Activated T-cell treated with anti-CD3 and anti-CD28 coated beads, Interleukin-2, amount 50 U/mL, for 4 hours (primary cell): ENCODE results near the gene SCFD2. TPM values are rescaled to one million over a fixed set of nuclear protein-coding genes. Genes with fewer than 3 reads are reported as not detected.
"Not testable (repeated sequence)": the region's sequence is repeated elsewhere in the genome, so short reads cannot be mapped to it uniquely, and the experiment has no call there.

Source experiments
- ATAC-seq, 2 donors: fragments of 200-7000 bp; cut with Tn5 transposase; one replicate each; pipeline ENCODE4 v1.10.0; 2021
- DNase-seq: peaks from one replicate; pipeline ENCODE4 v3.0.0-alpha.2; 2020
- H3K27me3 Mint-ChIP-seq: one replicate; pipeline ENCODE4 v1.8.0; 2021; ENCODE audit warnings: low read depth, mixed read lengths
- H3K36me3 Mint-ChIP-seq: one replicate; pipeline ENCODE4 v1.8.0; 2022; ENCODE audit warnings: mixed read lengths; ENCODE audit not compliant: insufficient read depth
- H3K4me1 Mint-ChIP-seq: one replicate; pipeline ENCODE4 v1.8.0; 2021; ENCODE audit warnings: low read depth, mixed read lengths
- H3K4me3 Mint-ChIP-seq: one replicate; pipeline ENCODE4 v1.8.0; 2021; ENCODE audit warnings: mild to moderate bottlenecking, moderate library complexity, mixed read lengths
- H3K9me3 Mint-ChIP-seq: one replicate; pipeline ENCODE4 v1.8.0; 2021; ENCODE audit warnings: mixed read lengths
- total RNA-seq, 3 donors: library from RNA; stranded (reverse); gene quantifications; one replicate each; pipeline ENCODE4 v1.2.1, GENCODE V29; 2021

The SCFD2 gene
- total RNA-seq, 3 donors from 2014 or later, result 45.0 to 48.9 (median 46.9) TPM

- Mint-ChIP-seq H3K9me3 (no peaks in the 10 kb centered on the region), H3K36me3 (no peaks in the 10 kb centered on the region), H3K27me3 (no peaks in the 10 kb centered on the region), H3K4me1 (no peaks in the 10 kb centered on the region), H3K4me3 (no peak overlapping the region)
- ATAC-seq, result no peak
- no peak for DNase-seq
Measured at GRCh38 chr4:53197772-53198142, 168.1 kb downstream of the SCFD2 start.

DNA sequence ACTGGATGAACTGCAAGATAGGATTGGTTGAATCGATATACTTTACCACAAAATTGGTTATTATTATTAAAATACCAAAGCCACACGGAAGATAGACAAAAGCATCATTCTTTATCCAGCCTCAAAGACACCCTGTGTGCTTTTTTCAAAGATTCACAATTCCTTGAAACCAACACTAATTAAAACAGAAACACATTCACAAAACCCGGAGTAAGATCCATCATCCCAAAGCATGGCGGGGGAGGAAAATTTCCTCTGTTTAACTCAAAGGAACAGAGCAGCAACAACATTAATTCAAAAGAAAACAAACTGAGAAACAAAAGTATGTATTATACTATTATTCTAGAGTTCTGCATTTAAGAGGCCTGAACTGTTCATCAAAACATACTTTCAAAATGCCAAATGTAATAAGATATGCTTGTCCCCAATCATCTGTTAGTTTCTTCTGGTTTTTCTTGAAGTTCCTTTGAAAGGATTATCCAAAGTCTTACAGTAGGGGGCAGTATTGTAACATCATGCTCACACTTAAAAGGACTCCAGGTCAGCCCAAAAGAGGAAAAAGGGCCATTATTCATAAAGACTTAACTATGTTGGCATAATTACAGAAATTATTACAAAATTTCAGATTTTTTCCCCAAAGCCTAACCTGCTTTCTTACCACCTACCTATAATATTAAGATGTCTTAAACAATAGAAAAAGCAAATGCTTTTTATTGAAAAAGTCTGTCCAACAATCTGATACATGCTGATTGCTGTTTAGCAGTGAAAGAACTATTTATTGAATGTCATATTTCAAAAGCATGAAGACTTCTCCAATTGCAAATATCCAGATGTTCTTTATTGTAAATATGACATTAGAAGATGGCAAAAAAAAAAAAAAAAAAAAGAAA, 168.7 kb downstream of the SCFD2 start:
- no peaks in the 10 kb centered on the region for H3K4me1 Mint-ChIP-seq
- H3K4me3 Mint-ChIP-seq, result no peak overlapping the region
- H3K9me3 Mint-ChIP-seq, result no peaks in the 10 kb centered on the region
- ATAC-seq (no peak), DNase-seq (no peak)
- no peaks in the 10 kb centered on the region for H3K36me3 Mint-ChIP-seq
- H3K27me3 Mint-ChIP-seq, result no peaks in the 10 kb centered on the region

DNA sequence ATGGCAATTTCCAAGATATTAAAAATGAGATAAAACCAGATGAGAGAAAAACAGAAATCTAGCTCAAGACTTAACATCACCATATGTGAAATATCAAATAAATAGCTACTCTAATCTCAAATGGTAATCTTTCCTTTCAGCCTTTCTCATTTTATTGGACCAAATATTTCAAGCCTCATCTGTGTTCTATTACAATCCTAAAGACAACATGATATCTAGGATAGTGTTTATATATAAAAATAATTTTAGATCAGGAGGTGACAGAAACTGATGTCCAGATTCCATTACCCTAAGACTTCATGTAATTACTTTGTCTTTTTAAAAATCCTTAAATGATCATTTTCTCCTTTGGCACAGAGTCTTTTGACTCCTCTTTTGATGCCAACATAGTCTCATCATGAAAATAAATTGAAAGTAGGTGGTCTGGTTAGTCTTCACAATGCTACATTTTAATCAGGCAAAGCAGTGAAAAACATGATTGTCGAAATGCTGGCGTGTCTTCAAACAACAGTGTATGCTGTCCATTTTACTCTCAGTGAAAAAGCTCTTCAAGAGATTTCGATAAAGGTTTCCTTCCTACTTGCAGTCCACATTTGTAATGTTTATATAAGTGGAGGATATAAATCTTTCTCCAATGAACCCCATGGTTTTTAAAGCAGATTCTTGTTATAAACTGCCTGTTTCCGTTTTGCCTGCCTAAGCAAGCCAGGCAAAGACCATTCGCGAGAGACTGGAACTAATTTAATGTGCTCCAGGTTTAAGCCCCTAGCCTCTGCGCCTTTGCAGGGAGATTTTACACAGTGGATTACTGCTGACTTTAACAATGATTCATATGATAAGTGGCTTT, 169.8 kb downstream of the SCFD2 start:
- Mint-ChIP-seq H3K27me3 (no peaks in the 10 kb centered on the region), H3K36me3 (no peaks in the 10 kb centered on the region), H3K9me3 (no peaks in the 10 kb centered on the region), H3K4me3 (no peak overlapping the region), H3K4me1 (no peaks in the 10 kb centered on the region)
- ATAC-seq, result no peak
- DNase-seq, result no peak

GRCh38 chr4:53194727-53195126, 171.1 kb downstream of the SCFD2 start:
- ATAC-seq, result no peak
- no peaks in the 10 kb centered on the region for H3K9me3 Mint-ChIP-seq
- H3K4me1 Mint-ChIP-seq, result no peaks in the 10 kb centered on the region
- no peaks in the 10 kb centered on the region for H3K36me3 Mint-ChIP-seq
- no peak overlapping the region for H3K4me3 Mint-ChIP-seq
- DNase-seq, result no peak
- H3K27me3 Mint-ChIP-seq, result no peaks in the 10 kb centered on the region

- Mint-ChIP-seq H3K27me3 (no peaks in the 10 kb centered on the region), H3K9me3 (no peaks in the 10 kb centered on the region), H3K4me1 (no peaks in the 10 kb centered on the region), H3K36me3 (peaks cover 3% of the 10 kb centered on the region), H3K4me3 (no peak overlapping the region)
- no peak for ATAC-seq
- DNase-seq, result no peak
Measured at GRCh38 chr4:53193111-53193510, 172.8 kb downstream of the SCFD2 start.

DNA sequence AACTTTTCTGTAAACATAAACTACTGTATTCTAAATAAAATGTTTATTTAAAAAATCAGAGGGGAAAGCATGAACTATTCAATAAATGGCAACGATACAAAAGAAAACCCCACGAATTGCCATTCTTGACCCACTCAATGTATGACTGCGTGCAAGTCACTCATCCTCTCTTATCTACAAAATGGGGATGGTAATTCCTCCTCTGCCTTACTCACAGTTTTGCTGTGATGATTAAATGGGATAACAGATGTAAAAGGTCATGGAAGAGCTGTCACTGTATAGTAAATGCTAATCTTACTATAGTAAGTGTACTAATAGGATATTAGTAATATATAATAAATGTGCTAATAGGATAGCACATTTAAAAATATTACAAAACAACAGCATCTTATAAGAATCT, 173.4 kb downstream of the SCFD2 start:
- no peak overlapping the region for H3K4me3 Mint-ChIP-seq
- H3K36me3 Mint-ChIP-seq, result peaks cover 3% of the 10 kb centered on the region
- DNase-seq, result no peak
- ATAC-seq, result no peak
- no peaks in the 10 kb centered on the region for H3K27me3 Mint-ChIP-seq
- H3K4me1 Mint-ChIP-seq, result no peaks in the 10 kb centered on the region
- H3K9me3 Mint-ChIP-seq, result no peaks in the 10 kb centered on the region

DNA sequence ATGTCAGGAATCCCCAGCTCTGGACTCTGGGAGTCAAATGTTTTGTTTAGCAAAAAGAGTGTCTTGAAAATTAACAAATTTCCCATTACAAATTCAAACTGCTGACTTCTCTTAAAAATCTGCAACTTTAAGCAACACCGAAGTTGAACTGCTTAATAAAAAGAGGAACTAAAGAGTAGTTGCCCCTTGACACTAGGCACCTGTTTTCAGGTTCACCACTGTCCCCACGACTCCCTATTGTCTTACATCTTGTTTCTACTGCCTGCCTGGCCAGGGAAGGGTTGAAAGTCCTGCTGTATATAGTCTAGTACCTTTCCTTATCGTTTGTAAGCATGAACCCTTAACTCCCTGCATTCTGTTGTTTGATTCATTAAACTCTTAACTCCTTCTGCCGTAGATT, 173.9 kb downstream of the SCFD2 start:
- H3K27me3 Mint-ChIP-seq, result no peaks in the 10 kb centered on the region
- no peaks in the 10 kb centered on the region for H3K9me3 Mint-ChIP-seq
- ATAC-seq (no peak), DNase-seq (no peak)
- no peaks in the 10 kb centered on the region for H3K4me1 Mint-ChIP-seq
- no peak overlapping the region for H3K4me3 Mint-ChIP-seq
- peaks cover 3% of the 10 kb centered on the region for H3K36me3 Mint-ChIP-seq

DNA sequence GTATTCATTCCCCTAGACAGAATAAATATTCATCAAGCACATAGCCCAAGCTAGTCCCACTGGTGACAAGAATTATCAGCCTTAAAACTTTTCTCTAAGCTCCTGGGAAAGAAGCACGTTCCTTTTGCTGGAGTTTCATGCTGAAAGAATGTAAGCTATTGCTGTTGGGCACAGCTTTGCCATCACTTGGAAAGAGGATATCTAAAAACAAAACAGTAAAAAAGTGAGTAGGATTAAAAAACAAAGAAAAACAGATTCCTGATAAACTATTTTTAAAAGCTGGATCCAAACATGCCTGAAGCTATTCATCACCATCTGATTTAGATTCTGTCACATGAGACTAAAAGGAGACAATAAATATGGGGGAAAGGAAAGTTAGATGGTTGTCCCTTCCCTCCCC, 176.8 kb downstream of the SCFD2 start:
- Mint-ChIP-seq H3K9me3 (no peaks in the 10 kb centered on the region), H3K4me3 (no peak overlapping the region), H3K36me3 (peaks cover 15% of the 10 kb centered on the region), H3K27me3 (no peaks in the 10 kb centered on the region), H3K4me1 (no peaks in the 10 kb centered on the region)
- ATAC-seq (no peak), DNase-seq (no peak)

DNA sequence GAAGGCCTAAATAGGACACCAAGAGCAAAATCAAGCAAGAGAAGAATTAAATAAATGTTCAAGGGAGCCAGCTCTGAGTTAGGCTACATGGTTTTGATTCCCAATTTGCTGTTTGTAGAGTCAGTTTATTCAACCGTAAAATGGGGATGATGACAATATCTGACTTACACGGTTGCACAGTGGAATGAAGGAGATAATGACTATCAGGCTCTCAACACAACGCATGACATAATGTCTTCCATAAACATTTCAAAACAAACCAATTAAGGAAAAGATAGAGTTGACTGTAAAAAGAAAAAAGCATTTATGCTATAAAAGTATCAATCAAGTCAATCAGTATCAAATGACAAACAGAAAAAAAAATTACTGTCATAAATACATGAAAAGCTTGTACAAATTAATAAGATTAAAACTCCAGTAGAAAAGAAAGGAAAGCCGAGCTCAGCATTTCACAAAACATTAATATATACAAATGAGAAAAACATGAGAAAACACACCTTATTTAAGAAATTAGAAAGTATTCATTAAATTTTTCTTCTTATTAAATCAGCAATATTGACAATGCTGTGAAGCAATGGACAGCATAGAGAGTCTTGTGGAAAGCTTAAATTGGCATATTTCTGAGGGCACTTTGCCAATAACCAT, 179.0 kb downstream of the SCFD2 start:
- H3K27me3 Mint-ChIP-seq, result no peaks in the 10 kb centered on the region
- H3K9me3 Mint-ChIP-seq, result peaks cover 4% of the 10 kb centered on the region
- H3K4me3 Mint-ChIP-seq, result no peak overlapping the region
- H3K4me1 Mint-ChIP-seq, result no peaks in the 10 kb centered on the region
- DNase-seq (no peak), ATAC-seq (no peak)
- H3K36me3 Mint-ChIP-seq, result peaks cover 24% of the 10 kb centered on the region

DNA sequence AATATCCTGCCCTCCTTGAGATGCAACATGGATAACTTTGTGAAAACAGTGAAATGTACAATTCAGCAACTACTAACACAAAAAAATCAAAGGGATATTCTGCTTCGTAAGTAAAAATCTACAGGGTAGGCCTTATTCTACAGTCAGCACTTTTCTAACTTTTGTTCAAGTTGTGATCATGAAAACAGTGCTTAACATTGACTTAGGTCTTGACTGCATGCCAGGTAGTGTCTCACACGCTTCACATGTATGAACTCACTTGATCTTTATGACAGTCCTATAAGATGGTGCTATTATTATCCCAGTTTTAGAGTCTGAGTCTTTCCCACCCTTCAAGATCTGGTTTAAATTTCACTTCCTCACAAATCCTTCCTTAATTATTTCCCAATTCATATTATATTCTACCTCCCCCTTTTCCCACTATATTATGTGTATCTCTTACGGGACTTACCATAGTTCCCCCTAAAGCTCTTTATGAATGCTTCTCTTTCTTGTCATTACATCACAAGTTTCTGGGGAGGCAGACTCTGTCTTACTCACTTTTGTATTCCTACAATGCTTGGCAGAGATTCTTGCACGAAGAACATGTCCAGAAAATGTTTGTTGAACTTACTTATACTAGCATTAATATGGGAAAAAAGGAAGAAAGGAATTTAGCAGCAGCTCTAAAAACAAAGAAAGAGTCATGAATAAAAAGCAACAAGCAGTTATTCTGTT, 179.8 kb downstream of the SCFD2 start:
- H3K36me3 Mint-ChIP-seq, result peaks cover 24% of the 10 kb centered on the region
- H3K4me1 Mint-ChIP-seq, result no peaks in the 10 kb centered on the region
- H3K27me3 Mint-ChIP-seq, result no peaks in the 10 kb centered on the region
- no peak overlapping the region for H3K4me3 Mint-ChIP-seq
- no peak for ATAC-seq
- H3K9me3 Mint-ChIP-seq, result peaks cover 4% of the 10 kb centered on the region
- no peak for DNase-seq

DNA sequence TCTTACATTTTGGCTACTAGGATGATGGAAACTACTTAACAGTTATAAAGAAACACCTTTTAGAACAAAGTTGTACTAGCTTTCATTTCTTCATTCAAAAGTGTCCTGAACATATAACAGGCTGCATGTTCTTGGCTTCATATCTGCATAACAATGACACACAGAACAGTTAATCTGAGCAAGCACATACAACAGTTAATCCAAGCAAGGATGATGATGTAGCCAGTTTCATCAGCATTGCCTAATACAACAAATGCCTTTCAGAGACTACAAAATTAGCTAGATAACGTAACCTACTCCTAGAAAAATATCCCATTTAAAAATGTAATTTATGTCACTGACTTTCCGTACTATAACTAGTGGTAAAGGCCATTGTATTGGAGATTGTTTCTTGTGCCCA, 182.1 kb downstream of the SCFD2 start:
- H3K36me3 Mint-ChIP-seq, result peaks cover 37% of the 10 kb centered on the region
- no peak for DNase-seq
- no peaks in the 10 kb centered on the region for H3K4me1 Mint-ChIP-seq
- no peak for ATAC-seq
- H3K4me3 Mint-ChIP-seq, result no peak overlapping the region
- H3K27me3 Mint-ChIP-seq, result no peaks in the 10 kb centered on the region
- peaks cover 17% of the 10 kb centered on the region for H3K9me3 Mint-ChIP-seq

GRCh38 chr4:53177751-53178150, 188.1 kb downstream of the SCFD2 start:
- H3K4me1 Mint-ChIP-seq, result peaks cover 16% of the 10 kb centered on the region
- H3K9me3 Mint-ChIP-seq, result peaks cover 34% of the 10 kb centered on the region
- not testable (repeated sequence) for ATAC-seq, DNase-seq, H3K27me3 Mint-ChIP-seq, H3K4me3 Mint-ChIP-seq
- H3K36me3 Mint-ChIP-seq, result peaks cover 39% of the 10 kb centered on the region

- Mint-ChIP-seq H3K4me3 (no peak overlapping the region), H3K4me1 (peaks cover 16% of the 10 kb centered on the region), H3K9me3 (peaks cover 32% of the 10 kb centered on the region), H3K27me3 (no peaks in the 10 kb centered on the region), H3K36me3 (peaks cover 40% of the 10 kb centered on the region)
- no peak for DNase-seq
- ATAC-seq, result no peak
Measured at GRCh38 chr4:53175640-53176039, 190.2 kb downstream of the SCFD2 start.

DNA sequence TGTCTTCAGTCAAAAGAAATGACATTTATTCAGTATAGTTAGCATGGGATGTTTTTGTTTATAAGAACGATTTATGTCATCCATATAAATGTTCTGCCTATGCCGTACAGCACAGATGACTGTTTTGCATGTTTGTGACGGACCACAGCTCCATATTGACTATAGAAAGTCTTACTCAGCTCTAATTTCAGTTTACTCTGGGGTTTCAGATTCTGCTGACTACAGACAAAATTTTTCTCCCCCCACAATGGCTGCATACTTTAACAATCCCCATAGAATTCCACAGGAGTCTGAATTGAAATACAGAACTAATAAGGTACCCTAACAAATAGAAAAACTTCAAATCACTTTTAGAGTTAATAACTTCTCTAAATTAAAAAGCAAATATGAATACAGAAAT, 191.0 kb downstream of the SCFD2 start:
- H3K4me3 Mint-ChIP-seq, result no peak overlapping the region
- ATAC-seq (no peak), DNase-seq (no peak)
- peaks cover 28% of the 10 kb centered on the region for H3K9me3 Mint-ChIP-seq
- no peaks in the 10 kb centered on the region for H3K27me3 Mint-ChIP-seq
- peaks cover 16% of the 10 kb centered on the region for H3K4me1 Mint-ChIP-seq
- peaks cover 33% of the 10 kb centered on the region for H3K36me3 Mint-ChIP-seq
